H1 (cell line): ENCODE results near the gene IFITM10. TPM values are rescaled to one million over a fixed set of nuclear protein-coding genes. Genes with fewer than 3 reads are reported as not detected.

Experiments
- CTCF ChIA-PET: fragments of 300-600 bp; sonication (Branson Sonifier 250); formaldehyde crosslinking; loops from one replicate; lab custom pipeline; 2021; ENCODE audit not compliant: partially characterized antibody; lab: Charles Lee
- POLR2A ChIA-PET: fragments of 300-600 bp; sonication (Branson Sonifier 250); formaldehyde crosslinking; loops from one replicate; lab custom pipeline; 2021; ENCODE audit warnings: inconsistent platforms; ENCODE audit not compliant: partially characterized antibody; lab: Charles Lee
- DNase-seq, 2 experiments: peaks; one replicate each; pipeline versions ENCODE4 v3.0.0 to v3.0.0-alpha.2; 2010 to 2022; ENCODE audit warnings: low spot score in 2 of 2, low read depth in 1 of 2, mixed read lengths in 1 of 2
- FAIRE-seq: peaks from 2 replicates; lab custom pipeline; 2011; peaks lifted over from hg19 to GRCh38; lab: Jason Lieb, UNC
- H2AFZ ChIP-seq: 2 replicates; pipeline ENCODE4 v1.8.1; 2012; ENCODE audit warnings: low read length, inconsistent platforms
- H2AK5ac ChIP-seq: 2 replicates; pipeline ENCODE4 v1.6.1; 2013; ENCODE audit warnings: low read depth, low read length
- H2BK120ac ChIP-seq: replicated peaks from 2 replicates; pipeline ENCODE3; 2013; ENCODE audit warnings: low read depth, low read length, inconsistent platforms
- H2BK12ac ChIP-seq: 2 replicates; pipeline ENCODE4 v1.6.1; 2013; ENCODE audit warnings: low read depth, low read length
- H2BK15ac ChIP-seq: 2 replicates; pipeline ENCODE4 v1.6.1; 2013; ENCODE audit warnings: low read length
- H2BK20ac ChIP-seq: 2 replicates; pipeline ENCODE4 v1.6.1; 2013; ENCODE audit warnings: low read length
- H2BK5ac ChIP-seq: 2 replicates; pipeline ENCODE4 v1.6.1; 2013; ENCODE audit warnings: low read depth, low read length
- H3K14ac ChIP-seq: 2 replicates; pipeline ENCODE4 v1.6.1; 2013; ENCODE audit warnings: inconsistent platforms; ENCODE audit not compliant: insufficient read length
- H3K18ac ChIP-seq: 2 replicates; pipeline ENCODE4 v1.6.1; 2013; ENCODE audit warnings: low read length; ENCODE audit errors: extremely low read depth
- H3K23ac ChIP-seq: 2 replicates; pipeline ENCODE4 v1.6.1; 2013; ENCODE audit warnings: inconsistent platforms; ENCODE audit not compliant: insufficient read length
- H3K23me2 ChIP-seq: 2 replicates; pipeline ENCODE4 v1.6.1; 2013; ENCODE audit warnings: low read depth, low read length
- H3K27ac ChIP-seq: 2 replicates; pipeline ENCODE4 v1.6.1; 2011; ENCODE audit warnings: low read depth, low read length, inconsistent platforms
- H3K27me3 ChIP-seq, 4 experiments: replicated peaks in 1 of 4; 1 replicate in 1 of 4; 2 replicates in 3 of 4; pipeline versions ENCODE4 v1.6.1 to v1.8.1; 2011 to 2013; ENCODE audit warnings: low read length in 3 of 4, mild to moderate bottlenecking in 3 of 4, inconsistent platforms in 2 of 4, mixed read lengths in 2 of 4, moderate library complexity in 1 of 4; ENCODE audit not compliant: control insufficient read depth in 3 of 4, insufficient read depth in 3 of 4; ENCODE audit errors: extremely low read depth in 1 of 4
- H3K36me3 ChIP-seq, 4 experiments: 2 replicates each; pipeline versions ENCODE4 v1.6.1 to v1.8.1; 2011 to 2013; ENCODE audit warnings: mild to moderate bottlenecking in 4 of 4, low read length in 3 of 4, moderate library complexity in 2 of 4, control low read depth in 1 of 4, inconsistent platforms in 1 of 4; ENCODE audit not compliant: insufficient read depth in 4 of 4, control insufficient read depth in 2 of 4
- H3K4ac ChIP-seq: replicated peaks from 2 replicates; pipeline ENCODE3; 2013; ENCODE audit warnings: low read length, low read depth, mixed read lengths, inconsistent platforms; ENCODE audit not compliant: insufficient read length
- H3K4me1 ChIP-seq, 4 experiments: replicated peaks in 1 of 4; 1 replicate in 1 of 4; 2 replicates in 3 of 4; pipeline versions ENCODE4 v1.6.1 to v1.8.1; 2011 to 2013; ENCODE audit warnings: low read length in 3 of 4, inconsistent platforms in 2 of 4, mixed read lengths in 1 of 4; ENCODE audit not compliant: insufficient read depth in 4 of 4, control insufficient read depth in 3 of 4
- H3K4me2 ChIP-seq, 2 experiments: 2 replicates each; pipeline versions ENCODE4 v1.6.1 to v1.8.1; 2011 to 2013; ENCODE audit warnings: low read depth in 2 of 2, low read length in 2 of 2, control low read depth in 1 of 2, inconsistent platforms in 1 of 2, mild to moderate bottlenecking in 1 of 2; ENCODE audit not compliant: insufficient read depth in 1 of 2
- H3K4me3 ChIP-seq, 4 experiments: fragments of 200-600, 300-600 bp in 1 of 4; sonication (generic), shearing (Covaris generic), sonication (Bioruptor Twin) in 1 of 4; 2 replicates each; pipeline versions ENCODE4 v1.5.1 to v1.8.1; 2011 to 2016; ENCODE audit warnings: low read length in 4 of 4, low read depth in 3 of 4, control low read depth in 2 of 4, inconsistent platforms in 2 of 4, mild to moderate bottlenecking in 2 of 4, mixed read lengths in 1 of 4, moderate library complexity in 1 of 4; ENCODE audit not compliant: insufficient read depth in 2 of 4; ENCODE audit errors: extremely low read depth in 1 of 4
- H3K56ac ChIP-seq: replicated peaks from 2 replicates; pipeline ENCODE3; 2013; ENCODE audit warnings: low read depth, mild to moderate bottlenecking, mixed read lengths, low read length, inconsistent platforms; ENCODE audit not compliant: insufficient read length
- H3K79me1 ChIP-seq: 2 replicates; pipeline ENCODE4 v1.6.1; 2013; ENCODE audit warnings: low read depth, low read length, control low read depth
- H3K79me2 ChIP-seq, 2 experiments: 2 replicates each; pipeline versions ENCODE4 v1.6.1 to v1.8.1; 2012 to 2013; ENCODE audit warnings: low read length in 2 of 2, mild to moderate bottlenecking in 2 of 2, inconsistent platforms in 1 of 2; ENCODE audit not compliant: insufficient read depth in 2 of 2, control insufficient read depth in 1 of 2
- H3K9ac ChIP-seq, 4 experiments: replicated peaks in 1 of 4; 1 replicate in 1 of 4; 2 replicates in 3 of 4; pipeline versions ENCODE4 v1.6.1 to v1.8.1; 2011 to 2013; ENCODE audit warnings: low read depth in 3 of 4, low read length in 3 of 4, control low read depth in 2 of 4, mild to moderate bottlenecking in 2 of 4, moderate library complexity in 2 of 4, inconsistent platforms in 1 of 4; ENCODE audit errors: extremely low read depth in 1 of 4
- H3K9me3 ChIP-seq, 2 experiments: 2 replicates each; pipeline versions ENCODE4 v1.6.1 to v1.8.1; 2012 to 2013; ENCODE audit warnings: mild to moderate bottlenecking in 2 of 2, moderate library complexity in 2 of 2, control low read depth in 1 of 2, inconsistent platforms in 1 of 2, low read depth in 1 of 2, low read length in 1 of 2, mixed read lengths in 1 of 2; ENCODE audit not compliant: insufficient read depth in 2 of 2
- H4K20me1 ChIP-seq, 2 experiments: replicated peaks in 1 of 2; 2 replicates each; pipeline versions ENCODE3 to v1.8.1; 2011 to 2013; ENCODE audit warnings: inconsistent platforms in 2 of 2, low read length in 2 of 2, mild to moderate bottlenecking in 1 of 2; ENCODE audit not compliant: insufficient read depth in 2 of 2, control insufficient read depth in 1 of 2
- H4K5ac ChIP-seq: 2 replicates; pipeline ENCODE4 v1.6.1; 2013; ENCODE audit warnings: low read length, low read depth, mixed read lengths, inconsistent platforms; ENCODE audit not compliant: insufficient read length
- H4K8ac ChIP-seq: 2 replicates; pipeline ENCODE4 v1.8.0; 2013; ENCODE audit warnings: mild to moderate bottlenecking, moderate library complexity, low read length, inconsistent platforms; ENCODE audit not compliant: insufficient read depth; ENCODE audit errors: extremely low read depth
- H4K91ac ChIP-seq: replicated peaks from 2 replicates; pipeline ENCODE3; 2013; ENCODE audit warnings: low read length, mixed read lengths, inconsistent platforms; ENCODE audit not compliant: insufficient read length
- CREB1 ChIP-seq: IDR thresholded peaks from 2 replicates; pipeline ENCODE4 v1.6.1; 2012; ENCODE audit warnings: inconsistent platforms
- GTF2F1 ChIP-seq: IDR thresholded peaks from 2 replicates; pipeline ENCODE4 v1.6.1; 2012; ENCODE audit warnings: low read depth, low read length, improper control_type of control experiment, borderline replicate concordance
- KDM1A ChIP-seq: fragments of 200-600, 300-600 bp; sonication (generic); IDR thresholded peaks from 2 replicates; pipeline ENCODE4 v1.7.1; 2016; ENCODE audit warnings: mild to moderate bottlenecking, low read length, borderline replicate concordance
- NRF1 ChIP-seq: IDR thresholded peaks from 2 replicates; pipeline ENCODE4 v1.6.1; 2011; ENCODE audit warnings: mild to moderate bottlenecking, low read depth, low read length, improper control_type of control experiment
- SP2 ChIP-seq: IDR thresholded peaks from 2 replicates; pipeline ENCODE4 v1.6.1; 2012; ENCODE audit warnings: mild to moderate bottlenecking, low read length, inconsistent platforms
- SUZ12 ChIP-seq: fragments of 200-600 bp; sonication (generic); IDR thresholded peaks from 2 replicates; pipeline ENCODE4 v1.6.1; 2012; ENCODE audit warnings: mild to moderate bottlenecking, inconsistent platforms, low read length, moderate library complexity, mixed read lengths
- TAF1 ChIP-seq: IDR thresholded peaks from 2 replicates; pipeline ENCODE4 v1.6.1; 2011; ENCODE audit warnings: mild to moderate bottlenecking, low read depth, low read length
- WGBS, 2 experiments: shearing (Covaris generic) in 1 of 2; methylation state at CpG; one replicate each; pipeline versions ENCODE4 v1.1.6 to v1.1.7; 2013 to 2015; ENCODE audit warnings: low lambda C conversion rate in 2 of 2, mixed read lengths in 2 of 2, inconsistent platforms in 1 of 2, low coverage in 1 of 2, missing lambda C conversion rate in 1 of 2; ENCODE audit not compliant: insufficient replicate concordance in 2 of 2, insufficient coverage in 1 of 2, insufficient read length in 1 of 2; ENCODE audit errors: extremely low coverage in 1 of 2, missing lambda C conversion rate in 1 of 2; 5-methylcytosine and 5-hydroxymethylcytosine counted together
- polyA plus RNA-seq, 7 experiments: library from polyadenylated mRNA; depleted of rRNA in 3 of 7; stranded (reverse) in 5 of 7; unstranded in 2 of 7; fragments of >200 nt in 5 of 7; fragments of 200-250 nt in 2 of 7; gene quantifications; 1 replicate in 5 of 7; 2 replicates in 1 of 7; 4 replicates in 1 of 7; pipeline versions ENCODE4 v1.2.1 to v1.2.3, GENCODE V29; 2011 to 2013; ENCODE audit warnings: missing spikeins in 2 of 7, mixed read lengths in 2 of 7
- total RNA-seq: library from RNA; stranded (reverse); fragmentation: NEBNext Ultra II Directional; extraction: Animal tissue kit (Norgen Biotek cat#: 25700); gene quantifications from 2 replicates; pipeline ENCODE4 v1.2.1, GENCODE V29; 2021

The IFITM10 gene
- total and polyA plus RNA-seq, 2 of the 8 experiments (the other 6 are each of a cell fraction or from before 2014, with no cell fraction given) = 0.08 to 0.22 TPM

DNA sequence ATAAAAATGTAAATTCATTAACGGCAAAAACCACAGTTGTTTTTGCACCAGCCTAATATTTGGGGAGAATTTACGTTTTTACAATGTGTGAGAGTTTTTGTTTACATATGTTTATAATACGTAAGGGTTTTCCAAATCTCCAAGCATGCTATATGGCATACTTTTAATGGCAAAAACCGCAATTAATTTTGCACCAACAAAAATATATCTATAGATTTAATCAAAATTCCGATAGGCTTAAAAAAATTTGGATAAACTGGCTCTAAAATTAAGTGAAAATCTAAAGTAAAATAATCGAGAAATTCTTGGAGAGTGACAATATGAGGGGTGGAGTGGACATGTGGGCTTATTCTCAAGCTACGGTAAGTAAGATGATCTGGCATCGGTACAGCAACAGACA is 30.6 kb downstream of the IFITM10 start:
- Histone ChIP-seq H3K9ac (no peak overlapping the region), H4K20me1 (peaks cover 0 to 1% of the 10 kb centered on the region in 2 experiments), H3K4me2 (no peak overlapping the region), H3K36me3 (no peaks in the 10 kb centered on the region), H2BK120ac (no peak overlapping the region), H4K8ac (no peak overlapping the region), H3K56ac (no peak overlapping the region), H3K14ac (no peak overlapping the region), H2BK20ac (no peak overlapping the region), H3K27me3 (no peaks in the 10 kb centered on the region; a peak in 1 of 7 replicates), H4K5ac (no peak overlapping the region), H3K79me2 (no peaks in the 10 kb centered on the region), H2BK5ac (no peak overlapping the region), H3K4me3 (no peak overlapping the region), H3K9me3 (no peaks in the 10 kb centered on the region), H2BK15ac (no peak overlapping the region), H3K23me2 (no peaks in the 10 kb centered on the region), H3K23ac (no peak overlapping the region), H3K4ac (no peak overlapping the region), H3K79me1 (no peaks in the 10 kb centered on the region), H3K27ac (no peak overlapping the region), H2BK12ac (no peak overlapping the region), H2AFZ (no peak overlapping the region), H2AK5ac (no peak overlapping the region), H3K4me1 (no peaks in the 10 kb centered on the region), H3K18ac (no peak overlapping the region), H4K91ac (no peak overlapping the region)
- no peak for DNase-seq
- CTCF ChIA-PET = interaction anchor here (0.9 kb wide), 1 partner anchor 113 kb away, joined by 3 read pairs; no protein-coding TSS in a partner anchor
- TF ChIP-seq CREB1 (no peak), SUZ12 (no peak), GTF2F1 (no peak), SP2 (no peak), KDM1A (no peak), NRF1 (no peak), TAF1 (no peak)
- 89% methylated on average over 8 of the region's 8 CpGs; no CpG with 5 or more reads in 1 of the 2 experiments for WGBS, 2 experiments
- no peak for FAIRE-seq
- POLR2A ChIA-PET = no interaction called here
